SW480 (cell line): Measurements from ENCODE around the gene ST8SIA3.

ENCODE experiments used
- DNase-seq: peaks from one replicate; pipeline ENCODE4 v3.0.0-alpha.2; 2016; ENCODE audit warnings: low spot score

ST8SIA3 gene, protein sequence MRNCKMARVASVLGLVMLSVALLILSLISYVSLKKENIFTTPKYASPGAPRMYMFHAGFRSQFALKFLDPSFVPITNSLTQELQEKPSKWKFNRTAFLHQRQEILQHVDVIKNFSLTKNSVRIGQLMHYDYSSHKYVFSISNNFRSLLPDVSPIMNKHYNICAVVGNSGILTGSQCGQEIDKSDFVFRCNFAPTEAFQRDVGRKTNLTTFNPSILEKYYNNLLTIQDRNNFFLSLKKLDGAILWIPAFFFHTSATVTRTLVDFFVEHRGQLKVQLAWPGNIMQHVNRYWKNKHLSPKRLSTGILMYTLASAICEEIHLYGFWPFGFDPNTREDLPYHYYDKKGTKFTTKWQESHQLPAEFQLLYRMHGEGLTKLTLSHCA

DNA sequence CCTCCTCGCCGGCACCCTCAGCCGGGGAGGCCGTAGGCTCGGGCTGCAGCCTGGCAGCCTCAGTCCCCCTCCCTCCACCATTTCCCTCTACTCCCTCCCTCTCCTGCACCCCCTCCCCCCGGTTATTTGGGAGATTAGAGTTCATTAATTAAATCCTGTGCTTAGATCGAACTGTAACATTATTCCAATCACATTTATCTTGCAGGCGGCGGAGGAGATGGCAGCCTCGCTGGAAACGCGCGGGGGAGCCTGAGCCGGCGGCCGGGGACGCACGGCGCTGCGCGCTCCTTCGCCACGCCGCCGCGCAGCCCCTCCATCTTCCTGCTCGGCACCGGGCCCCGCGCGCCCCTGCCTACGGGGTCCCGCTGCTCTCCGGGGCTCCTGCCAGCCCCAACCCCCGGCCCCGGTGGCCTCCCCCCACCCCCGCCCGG lies at the start of gene ST8SIA3:
Gene ST8SIA3, plus strand, starts transcription at position 287 of the 431 bp plus-strand sequence. CDS start 290 bp downstream, outside the sequence.
- no peak for DNase-seq

DNA sequence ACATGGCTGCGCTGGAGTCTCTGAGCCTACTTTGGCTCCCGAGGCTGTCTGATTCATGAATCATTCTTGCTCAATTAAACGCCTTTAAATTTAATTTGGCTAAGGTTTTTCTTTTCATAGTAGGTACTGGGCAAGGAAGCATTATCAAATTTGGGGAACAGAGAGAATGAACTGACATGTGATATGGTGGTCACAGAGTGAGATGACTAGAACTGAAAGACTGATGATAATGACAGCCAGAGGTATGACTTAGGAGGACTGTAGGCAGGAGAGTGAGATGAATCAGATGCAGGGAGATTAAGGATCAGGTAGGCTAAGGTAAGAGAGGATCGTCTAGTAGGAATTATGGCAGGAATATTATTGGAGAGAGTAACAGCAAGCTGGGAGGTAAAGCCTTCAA lies 40.9 kb upstream of the ST8SIA3 start:
- no peak for DNase-seq

DNA sequence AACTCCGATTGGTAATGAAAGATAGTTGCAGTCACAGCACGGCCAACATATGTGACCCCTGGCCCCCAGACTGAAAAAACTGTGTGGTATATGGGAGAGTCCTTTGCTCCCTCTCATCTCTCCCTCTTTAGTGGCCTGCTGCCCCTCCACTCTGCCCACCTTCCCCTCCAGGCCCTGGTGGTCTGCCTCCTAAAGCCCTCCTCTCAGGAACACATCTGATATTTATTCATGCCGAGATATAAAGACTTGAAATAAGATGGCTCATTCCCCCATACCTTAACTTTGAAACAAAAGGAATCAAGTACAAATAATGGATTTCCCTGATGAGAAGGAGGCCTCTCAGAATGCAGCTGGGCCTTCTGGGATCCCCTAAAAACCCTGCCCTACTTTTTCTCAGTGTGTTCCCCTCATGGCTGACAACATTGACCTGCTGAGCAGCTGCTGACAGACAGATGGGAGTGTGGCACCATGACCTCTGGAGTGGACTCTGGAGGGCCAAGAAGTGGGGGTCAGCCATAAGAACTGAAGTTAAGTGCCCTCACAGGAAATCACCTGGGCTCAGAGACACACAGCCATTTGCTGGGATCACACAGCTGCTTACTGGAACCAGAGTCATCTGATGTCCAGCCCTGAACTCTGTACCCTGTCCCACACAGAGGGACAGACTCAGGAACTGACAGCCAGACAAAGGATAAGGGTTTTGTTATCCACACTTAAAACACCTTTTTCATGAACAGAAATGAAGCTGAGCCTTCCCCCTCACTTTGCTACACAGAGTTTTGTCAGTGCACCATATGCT lies 39.8 kb upstream of the ST8SIA3 start:
- DNase-seq = no peak

DNA sequence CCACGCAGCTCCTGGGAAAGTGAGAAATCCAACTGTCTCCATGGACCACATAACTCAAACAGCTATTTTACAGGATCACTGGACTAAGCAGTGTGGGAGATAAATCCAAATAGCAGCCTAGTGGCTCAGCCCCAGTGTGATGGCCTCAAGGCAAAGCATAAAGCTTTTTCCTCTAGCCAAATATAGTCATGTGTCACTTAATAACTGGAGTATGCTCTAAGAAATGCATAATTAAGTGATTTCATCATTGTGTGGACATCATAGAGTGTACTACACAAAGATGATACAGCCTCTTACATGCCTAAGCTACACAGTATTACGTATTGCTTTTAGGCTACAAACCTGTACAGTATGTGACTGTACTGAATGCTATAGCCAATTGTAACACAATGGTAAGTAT lies 31.8 kb upstream of the ST8SIA3 start:
- DNase-seq = no peak

DNA sequence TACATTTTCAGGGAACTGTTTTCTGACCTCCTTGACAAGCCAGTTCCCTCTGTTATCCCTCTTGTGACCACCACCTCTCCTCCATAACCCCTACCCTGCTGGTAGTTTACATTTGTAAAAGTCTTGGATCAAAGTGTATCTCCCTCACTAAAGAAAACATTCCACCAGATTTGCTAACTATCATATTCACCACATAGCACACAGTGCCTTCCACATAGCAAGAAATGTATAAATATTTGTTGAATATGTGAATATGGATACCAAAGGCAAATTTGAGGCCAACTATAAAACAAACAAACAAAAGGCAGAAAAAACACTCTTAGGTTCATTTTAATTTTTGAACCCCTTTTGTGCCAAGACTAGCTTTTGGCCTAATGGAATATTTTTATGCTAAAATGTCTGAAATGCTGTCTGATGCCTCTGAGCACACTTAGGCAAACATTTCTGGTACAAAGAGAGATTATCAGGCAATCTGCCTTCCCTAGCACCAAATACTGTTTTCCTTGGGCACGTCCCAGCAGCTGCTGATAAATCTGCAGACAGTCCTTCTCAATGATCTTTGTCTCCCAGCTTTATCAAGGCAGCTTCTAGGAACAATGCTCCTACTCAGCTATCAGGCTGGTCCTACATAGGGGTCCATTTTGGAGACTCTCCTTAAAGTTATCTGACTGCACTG lies 26.7 kb upstream of the ST8SIA3 start:
- no peak for DNase-seq

DNA sequence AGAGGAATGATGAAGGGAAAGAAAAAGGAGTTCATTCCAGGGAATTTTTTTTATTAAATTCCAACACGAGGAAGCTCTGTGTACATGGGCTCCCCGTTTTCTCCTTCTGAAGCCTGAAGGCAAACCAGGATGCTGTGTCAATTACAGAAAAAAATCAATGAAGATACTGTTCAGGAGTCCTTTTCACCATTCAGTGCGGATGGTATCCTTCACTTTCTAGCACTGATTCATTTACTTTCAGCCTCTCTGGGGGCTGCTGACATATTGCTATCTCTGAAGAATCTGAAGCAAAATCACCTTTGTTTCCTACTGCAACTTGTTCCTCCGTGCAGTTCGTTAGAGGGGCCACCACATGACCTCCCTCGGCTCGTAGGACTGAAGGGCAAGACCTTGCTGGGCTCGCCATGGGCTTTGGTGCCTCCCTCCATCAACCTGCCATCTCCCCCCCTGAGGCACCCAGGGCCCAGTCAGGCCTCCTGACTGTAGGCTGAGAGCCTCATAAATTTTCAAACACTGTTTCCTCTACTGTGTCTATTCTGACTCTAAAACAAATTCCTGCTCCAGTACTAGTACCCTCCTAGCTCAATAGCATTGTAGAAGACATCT lies 25.5 kb upstream of the ST8SIA3 start:
- no peak for DNase-seq

DNA sequence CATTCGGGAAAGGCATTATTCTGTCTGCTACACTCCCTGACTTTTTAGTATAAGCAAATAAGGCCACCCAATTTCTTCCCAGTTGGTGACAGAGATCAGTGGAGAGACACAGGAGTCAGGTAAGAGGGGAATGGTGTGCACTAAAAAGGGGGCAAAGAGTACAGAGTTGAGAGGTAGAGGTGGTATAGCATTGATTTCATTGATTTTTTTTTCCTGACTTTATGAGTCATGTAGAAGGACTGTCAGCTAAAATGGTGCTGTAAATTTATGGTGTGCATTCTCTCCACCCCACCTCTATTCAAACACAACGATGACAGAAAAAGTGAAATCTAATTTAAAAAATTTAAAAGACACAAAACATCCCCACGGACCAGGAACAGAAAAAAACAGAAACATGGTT lies 23.7 kb upstream of the ST8SIA3 start:
- no peak for DNase-seq

DNA sequence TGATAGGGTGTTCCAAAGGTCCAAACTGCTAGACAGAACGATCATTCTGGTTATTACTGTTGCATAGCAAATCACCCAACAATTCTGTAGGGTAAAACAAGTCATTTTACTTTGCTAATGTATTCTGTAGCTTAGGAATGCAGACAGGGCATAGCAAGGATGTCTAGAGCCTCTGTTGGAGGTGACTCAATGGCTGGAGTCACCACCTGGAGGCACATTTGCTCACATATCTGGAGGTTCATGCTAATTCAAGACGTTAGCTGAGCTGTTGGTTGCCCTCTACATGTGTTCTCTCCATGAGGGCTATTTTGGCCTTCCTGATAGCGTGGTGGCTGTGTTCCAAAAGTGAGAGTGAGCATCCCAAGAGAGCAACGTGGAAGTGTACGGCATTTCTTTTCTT lies 22.5 kb upstream of the ST8SIA3 start:
- no peak for DNase-seq

DNA sequence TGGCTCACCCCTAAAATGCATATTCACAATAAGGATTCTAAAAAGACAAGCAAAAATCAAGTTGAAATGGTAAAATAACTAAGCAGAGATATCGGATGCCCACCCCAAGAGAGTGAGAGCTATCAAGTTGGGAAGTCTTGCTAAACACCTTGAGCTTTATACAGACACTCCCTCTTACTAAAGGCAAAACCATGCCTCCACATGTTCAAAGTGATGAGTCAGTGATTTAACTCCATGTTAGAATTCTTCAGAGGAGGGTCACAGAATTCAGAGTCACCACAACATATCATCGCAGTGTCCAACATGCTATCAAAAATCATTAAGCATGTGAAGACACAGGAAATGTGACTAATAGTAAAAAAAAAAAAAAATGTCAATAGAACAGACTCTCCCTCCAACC lies 20.6 kb upstream of the ST8SIA3 start:
- no peak for DNase-seq

DNA sequence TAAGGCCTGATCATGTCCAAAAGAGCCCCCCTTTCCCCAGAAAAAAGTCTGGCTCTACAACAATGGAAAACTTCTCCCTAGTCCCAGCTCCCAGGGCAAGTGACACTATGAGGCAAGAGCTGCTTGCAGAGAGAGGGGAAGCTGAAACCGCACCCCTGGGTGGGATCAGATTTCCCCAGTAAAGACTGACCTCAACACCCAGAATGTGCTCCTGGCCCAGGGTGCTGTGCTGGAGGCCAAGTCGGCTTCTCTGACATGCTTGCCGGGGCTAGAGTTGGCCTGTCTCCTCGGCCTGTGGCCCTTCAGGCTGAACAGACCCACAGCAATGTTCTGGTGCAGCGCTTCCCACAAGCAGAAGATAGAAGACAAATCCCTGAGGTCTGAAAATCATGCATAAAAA lies 18.4 kb upstream of the ST8SIA3 start:
- DNase-seq = no peak

DNA sequence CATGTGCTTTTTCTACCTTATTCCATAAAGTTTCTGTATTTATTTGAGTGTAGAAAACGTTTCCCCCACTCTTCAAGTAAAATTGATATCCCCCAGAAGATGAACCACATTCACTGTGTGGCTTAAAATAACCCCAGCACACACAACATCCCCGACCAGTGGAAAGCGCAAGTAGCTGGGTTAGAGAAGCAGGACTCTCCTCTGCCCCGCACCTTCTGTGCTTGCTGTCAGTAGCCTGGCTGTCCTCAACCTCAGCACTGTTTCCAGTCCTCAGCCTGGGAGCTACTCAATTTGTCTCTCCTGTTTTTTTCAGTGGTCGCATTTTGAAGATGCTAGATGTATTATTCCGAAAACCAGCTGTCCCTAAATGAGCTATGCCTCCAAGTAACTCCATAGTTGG lies 18.0 kb upstream of the ST8SIA3 start:
- DNase-seq = no peak

DNA sequence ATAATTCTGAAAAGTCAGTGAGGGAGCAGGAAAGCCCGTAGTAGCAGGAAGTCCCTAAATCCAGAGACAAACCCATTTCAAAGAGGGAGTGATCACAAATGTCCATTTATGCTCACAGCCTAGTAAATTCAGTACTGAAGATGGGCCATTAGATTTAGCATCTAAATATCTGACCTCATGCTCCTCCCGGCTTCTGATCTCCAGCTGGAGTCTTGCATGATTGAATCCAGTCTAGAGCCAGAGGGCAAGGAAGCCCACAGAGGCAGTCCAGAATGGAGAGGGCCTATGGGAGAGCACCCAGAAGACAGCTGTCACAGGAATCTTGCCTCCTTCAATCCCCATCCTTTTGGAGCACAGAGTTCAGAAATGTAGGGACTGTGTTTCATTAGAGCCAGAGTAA lies 16.0 kb upstream of the ST8SIA3 start:
- DNase-seq = no peak

DNA sequence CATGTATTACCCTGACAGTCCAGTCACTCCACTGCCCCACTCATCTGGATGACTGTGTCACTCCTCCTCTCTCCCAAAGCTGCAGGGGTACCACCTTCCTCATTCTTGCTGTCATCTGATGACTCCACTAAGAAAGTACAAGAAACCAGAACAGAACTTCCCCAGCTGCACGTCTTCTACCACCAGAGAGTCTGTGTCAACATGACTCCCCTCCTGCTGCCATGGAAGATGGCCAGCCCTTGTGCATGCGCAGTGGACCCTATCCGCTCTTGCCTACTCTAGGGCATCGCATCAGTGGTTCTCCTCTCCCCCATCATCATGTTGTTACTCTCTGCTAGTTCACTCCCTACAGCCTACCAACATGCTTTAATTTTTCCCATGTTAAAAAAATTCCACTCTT lies 14.5 kb upstream of the ST8SIA3 start:
- no peak for DNase-seq

DNA sequence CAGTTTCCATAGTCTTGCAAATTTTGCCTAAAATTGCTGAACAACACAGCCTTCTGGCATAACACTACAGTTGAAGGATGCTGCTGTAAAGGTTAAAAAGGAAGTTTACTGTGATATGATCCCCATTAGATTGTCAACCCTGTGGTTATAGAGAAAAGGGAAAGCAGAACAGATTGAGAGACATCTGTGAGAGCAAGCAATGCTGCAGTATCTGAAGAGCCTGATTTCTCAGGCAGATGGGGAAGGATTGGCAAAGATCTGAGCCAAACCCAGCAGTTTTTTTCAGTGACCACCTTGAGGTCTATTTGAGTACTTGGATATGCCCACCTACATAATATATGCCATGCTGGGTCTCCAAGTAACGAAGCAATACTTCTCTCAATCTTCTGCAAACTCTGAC lies 8.5 kb upstream of the ST8SIA3 start:
- DNase-seq = no peak

DNA sequence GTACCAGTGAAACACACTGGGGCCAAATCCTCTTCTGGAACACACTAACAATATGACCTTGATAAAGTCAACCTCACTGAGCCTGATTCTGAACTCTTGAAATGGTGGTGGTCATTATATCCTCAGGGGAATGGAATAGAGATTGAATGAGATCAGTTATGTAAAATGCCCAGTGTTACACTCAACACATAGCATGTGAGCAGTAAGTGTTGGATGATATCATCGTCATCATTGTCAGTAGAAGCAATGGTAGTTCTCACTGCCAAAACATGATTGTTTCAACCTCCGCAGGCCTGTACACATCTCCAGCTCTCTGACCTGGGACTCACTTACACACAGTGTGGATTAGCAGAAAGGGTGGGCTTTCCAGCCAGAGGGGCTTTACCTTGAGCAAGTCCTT lies 5.5 kb upstream of the ST8SIA3 start:
- no peak for DNase-seq

DNA sequence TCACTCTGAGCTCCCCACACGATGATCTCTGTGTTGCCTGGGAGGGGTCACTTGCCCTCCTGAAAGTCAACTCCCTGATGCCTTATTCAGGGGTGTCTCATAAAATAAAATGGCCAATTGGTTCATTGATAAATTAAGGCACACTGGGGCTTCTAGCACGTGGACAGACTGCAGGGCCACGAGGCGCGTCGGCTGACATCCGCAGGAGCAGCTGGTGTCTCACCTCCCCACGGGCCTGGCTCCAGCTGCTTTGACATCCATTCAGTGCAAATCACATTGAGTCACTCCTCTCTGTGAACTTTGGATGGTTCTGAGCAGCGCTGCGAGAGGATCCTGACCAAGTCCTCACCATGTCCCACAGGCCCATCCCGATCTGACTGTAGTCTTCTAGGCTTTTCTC lies 4.6 kb upstream of the ST8SIA3 start:
- no peak for DNase-seq

DNA sequence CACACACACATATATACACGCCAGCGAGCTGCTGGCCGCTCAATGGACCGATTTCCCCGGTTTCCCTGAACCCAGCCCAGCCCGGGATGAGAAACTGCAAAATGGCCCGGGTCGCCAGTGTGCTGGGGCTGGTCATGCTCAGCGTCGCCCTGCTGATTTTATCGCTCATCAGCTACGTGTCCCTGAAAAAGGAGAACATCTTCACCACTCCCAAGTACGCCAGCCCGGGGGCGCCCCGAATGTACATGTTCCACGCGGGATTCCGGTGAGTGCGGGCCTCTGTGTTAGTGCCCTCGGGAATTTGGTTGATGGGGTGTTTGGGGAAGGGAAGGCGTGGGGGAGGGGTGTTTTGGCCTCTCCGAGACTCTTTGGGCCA lies 392 bp downstream of the ST8SIA3 start:
- no peak for DNase-seq

DNA sequence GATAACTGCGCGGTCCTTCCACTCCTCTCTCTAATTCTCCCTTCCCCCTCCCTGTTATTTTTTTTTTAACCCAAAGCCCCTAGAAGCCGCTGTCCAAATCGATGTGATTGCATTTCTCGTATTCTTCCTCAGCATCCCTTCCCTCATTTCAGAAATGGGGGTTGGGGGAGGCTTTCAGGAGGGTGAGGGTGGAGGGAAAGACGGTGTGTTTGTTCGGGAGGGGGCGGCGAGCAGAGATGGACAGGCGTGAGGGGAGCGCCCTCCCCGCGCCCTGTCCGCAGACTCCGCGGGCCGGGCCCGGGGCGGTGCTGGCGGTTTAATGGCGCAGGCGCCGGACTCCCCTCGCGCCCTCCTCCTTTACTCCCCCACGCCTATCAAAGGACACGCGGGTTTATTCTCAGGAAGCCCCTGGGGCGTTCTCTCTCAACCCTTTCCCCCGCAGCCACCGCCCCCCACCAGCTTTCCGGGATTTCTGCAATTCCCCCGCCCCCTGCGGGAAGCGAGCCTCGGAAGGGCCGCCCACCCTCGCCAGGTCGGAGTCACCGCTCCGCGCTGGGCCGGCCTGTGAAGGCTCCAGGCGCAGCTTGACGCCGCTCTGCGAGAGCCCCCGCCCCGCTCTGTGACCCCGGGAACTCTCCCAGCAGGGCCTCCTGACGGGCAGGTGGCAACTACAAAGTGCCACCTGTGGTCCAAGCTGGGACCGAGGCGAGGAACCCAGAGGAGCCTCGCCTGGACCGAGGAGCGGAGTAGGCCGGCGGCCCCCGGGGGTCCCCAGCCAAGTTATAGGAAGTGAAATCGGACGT lies 981 bp downstream of the ST8SIA3 start:
- DNase-seq = no peak

DNA sequence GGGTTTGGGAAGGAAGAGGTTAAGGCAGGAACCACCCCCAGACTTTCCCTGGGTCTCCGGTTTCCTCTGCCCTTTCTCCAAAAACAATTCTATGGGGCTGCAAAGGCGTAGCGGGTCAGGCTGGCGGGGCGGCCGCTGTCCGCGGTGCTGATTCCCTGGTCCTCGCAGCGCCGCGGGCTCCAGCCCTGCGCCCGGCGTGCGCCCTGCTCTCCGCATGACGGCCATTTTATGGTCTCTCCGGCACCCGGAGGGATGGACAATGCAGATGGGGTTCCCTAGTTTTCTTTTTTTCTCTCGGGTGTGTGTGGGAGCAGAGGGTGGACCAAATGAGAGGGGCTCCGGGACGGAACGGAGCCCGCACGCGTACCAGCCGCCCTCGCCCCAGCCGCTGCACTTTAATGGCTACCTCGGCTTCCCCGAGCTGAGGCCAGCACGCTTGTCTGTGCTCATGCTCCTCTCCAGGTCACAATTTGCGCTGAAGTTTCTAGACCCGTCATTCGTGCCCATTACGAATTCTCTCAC lies 1.6 kb downstream of the ST8SIA3 start:
- no peak for DNase-seq

DNA sequence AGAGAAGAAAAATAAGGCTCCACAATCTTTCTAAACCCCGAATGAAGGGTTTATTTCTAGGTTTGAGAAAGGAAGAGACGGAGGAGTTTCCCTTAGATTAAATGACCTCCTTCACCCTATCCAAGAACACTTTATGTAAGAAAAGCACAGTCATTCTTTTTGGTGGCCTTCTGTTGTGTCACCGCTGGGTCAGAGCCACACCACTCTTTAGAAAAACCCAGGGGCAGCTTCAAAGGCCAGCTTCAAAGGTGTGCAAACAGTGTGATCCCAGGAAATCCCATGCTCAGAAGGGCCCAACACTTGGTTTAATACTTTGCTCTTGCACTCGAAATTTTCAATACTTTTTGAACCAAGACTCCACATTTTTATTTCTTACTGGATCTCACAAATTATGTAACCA lies 7.1 kb downstream of the ST8SIA3 start:
- DNase-seq = no peak

DNA sequence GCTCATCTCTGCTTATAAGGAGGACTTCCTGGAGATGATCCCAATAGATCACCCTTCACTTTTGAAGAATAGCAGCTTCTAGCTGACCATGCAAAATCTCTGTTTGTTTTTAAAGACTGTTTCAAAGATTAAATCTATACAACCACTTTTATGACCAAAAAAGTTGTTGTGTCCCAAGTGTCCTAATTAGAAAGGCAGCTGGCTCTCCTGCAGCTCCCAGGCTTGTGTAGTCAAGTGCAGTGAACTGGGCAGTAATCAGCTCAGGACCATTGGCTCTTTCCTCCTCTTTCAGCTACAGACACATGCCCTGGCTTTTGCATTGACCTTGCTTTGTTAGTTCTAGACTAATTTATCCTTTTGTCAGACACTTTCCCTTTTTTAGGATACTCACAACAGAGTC lies 10.4 kb downstream of the ST8SIA3 start:
- DNase-seq = no peak

DNA sequence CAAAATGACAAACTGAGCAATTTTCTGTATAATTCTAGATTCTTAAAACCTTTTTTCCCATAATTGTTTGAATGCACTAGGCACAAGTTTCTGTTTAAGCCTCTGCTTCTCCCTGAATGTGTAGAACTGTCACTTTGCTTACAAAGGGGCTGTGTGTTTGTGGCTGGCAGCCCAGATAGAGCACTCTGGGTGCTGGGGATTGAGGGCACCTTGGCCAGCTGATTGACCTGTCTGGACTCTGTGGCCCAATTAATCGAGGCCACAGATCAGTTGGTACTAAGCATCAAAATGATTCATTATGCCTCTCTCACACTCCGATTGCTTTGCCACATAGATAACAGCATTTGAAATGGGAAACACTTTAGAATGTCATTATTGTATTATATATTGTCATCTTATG lies 12.1 kb downstream of the ST8SIA3 start:
- no peak for DNase-seq
